Activated CD4-positive, alpha-beta T cell treated with anti-CD3 and anti-CD28 coated beads for 36 hours (primary cell): ENCODE results near the gene MAGI1. TPM values are rescaled to one million over a fixed set of nuclear protein-coding genes. Genes with fewer than 3 reads are reported as not detected.

Experiments
- ATAC-seq: fragments of 200-7000 bp; cut with Tn5 transposase; one replicate; pipeline ENCODE4 v1.10.0; 2021; ENCODE audit warnings: mild to moderate bottlenecking, moderate library complexity
- CTCF ChIA-PET: fragments of 350-600 bp; sonication (Branson Sonifier 250); formaldehyde crosslinking; loops from one replicate; lab custom pipeline; 2021; ENCODE audit warnings: antibody characterized with exemption; lab: Charles Lee
- POLR2A ChIA-PET: fragments of 350-600 bp; sonication (Branson Sonifier 250); formaldehyde crosslinking; loops from one replicate; lab custom pipeline; 2021; ENCODE audit warnings: antibody characterized with exemption, inconsistent platforms; lab: Charles Lee
- DNase-seq: peaks from one replicate; pipeline ENCODE4 v3.0.0-alpha.2; 2020
- H3K27ac Mint-ChIP-seq: one replicate; pipeline ENCODE4 v1.8.0; 2021; ENCODE audit warnings: mixed read lengths
- H3K27me3 Mint-ChIP-seq: one replicate; pipeline ENCODE4 v1.8.0; 2021; ENCODE audit warnings: mixed read lengths
- H3K36me3 Mint-ChIP-seq: one replicate; pipeline ENCODE4 v1.8.0; 2021; ENCODE audit warnings: low read depth, mixed read lengths
- H3K4me1 Mint-ChIP-seq: one replicate; pipeline ENCODE4 v1.8.0; 2021; ENCODE audit warnings: mixed read lengths
- H3K4me3 Mint-ChIP-seq: one replicate; pipeline ENCODE4 v1.8.0; 2021; ENCODE audit warnings: mild to moderate bottlenecking, moderate library complexity, mixed read lengths
- H3K9me3 Mint-ChIP-seq: one replicate; pipeline ENCODE4 v1.8.0; 2021; ENCODE audit warnings: low read depth, mixed read lengths
- intact Hi-C, 2 experiments: fragments of 100-400 bp; cut with DNase I in 1 of 2; cut with micrococcal nuclease in 1 of 2; formaldehyde crosslinking; loops; one replicate each; pipeline versions ENCODE4 v1.14.2 to v1.15.1; 2022 to 2024; cut with DNase I, micrococcal nuclease
- total RNA-seq, 2 experiments: library from RNA; stranded (reverse); gene quantifications; one replicate each; pipeline ENCODE4 v1.2.3, GENCODE V29; 2021

Gene MAGI1
- total RNA-seq, 2 experiments from 2014 or later = 0.09 to 0.18 TPM

GRCh38 chr3:65449841-65450428, 588.8 kb downstream of the MAGI1 start:
- Mint-ChIP-seq H3K27ac (no peak overlapping the region), H3K36me3 (no peaks in the 10 kb centered on the region), H3K4me3 (no peak overlapping the region), H3K9me3 (peaks cover 2% of the 10 kb centered on the region), H3K4me1 (no peaks in the 10 kb centered on the region), H3K27me3 (no peaks in the 10 kb centered on the region)
- intact Hi-C loops = no loop called here
- ATAC-seq = no peak
- ChIA-PET POLR2A (no interaction called here), CTCF (no interaction called here)
- DNase-seq = no peak

GRCh38 chr3:65448120-65448519, 590.6 kb downstream of the MAGI1 start:
- Mint-ChIP-seq H3K36me3 (no peaks in the 10 kb centered on the region), H3K27ac (no peak overlapping the region), H3K27me3 (no peaks in the 10 kb centered on the region), H3K4me1 (no peaks in the 10 kb centered on the region), H3K4me3 (no peak overlapping the region), H3K9me3 (no peaks in the 10 kb centered on the region)
- POLR2A ChIA-PET = no interaction called here
- CTCF ChIA-PET = no interaction called here
- DNase-seq (no peak), ATAC-seq (no peak)
- intact Hi-C loops = no loop called here

GRCh38 chr3:65445573-65446169, 593.0 kb downstream of the MAGI1 start:
- Mint-ChIP-seq H3K36me3 (no peaks in the 10 kb centered on the region), H3K9me3 (no peaks in the 10 kb centered on the region), H3K4me1 (no peaks in the 10 kb centered on the region), H3K27me3 (no peaks in the 10 kb centered on the region), H3K4me3 (no peak overlapping the region), H3K27ac (no peak overlapping the region)
- CTCF ChIA-PET = no interaction called here
- intact Hi-C loops = no loop called here
- ATAC-seq = no peak
- no peak for DNase-seq
- POLR2A ChIA-PET = no interaction called here

GRCh38 chr3:65444447-65444815, 594.3 kb downstream of the MAGI1 start:
- Mint-ChIP-seq H3K9me3 (no peaks in the 10 kb centered on the region), H3K4me1 (no peaks in the 10 kb centered on the region), H3K27ac (no peak overlapping the region), H3K36me3 (no peaks in the 10 kb centered on the region), H3K4me3 (no peak overlapping the region), H3K27me3 (no peaks in the 10 kb centered on the region)
- DNase-seq = no peak
- ATAC-seq = no peak
- CTCF ChIA-PET = no interaction called here
- POLR2A ChIA-PET = no interaction called here
- intact Hi-C loops = no loop called here

- Mint-ChIP-seq H3K27me3 (no peaks in the 10 kb centered on the region), H3K4me3 (no peak overlapping the region)
These were observed 594.8 kb downstream of the MAGI1 start for GRCh38 chr3:65443739-65444446.

GRCh38 chr3:65439641-65440284, 599.0 kb downstream of the MAGI1 start:
- ChIA-PET POLR2A (no interaction called here), CTCF (no interaction called here)
- Mint-ChIP-seq H3K9me3 (no peaks in the 10 kb centered on the region), H3K27ac (no peak overlapping the region), H3K36me3 (no peaks in the 10 kb centered on the region), H3K27me3 (peaks cover 1% of the 10 kb centered on the region), H3K4me3 (no peak overlapping the region), H3K4me1 (no peaks in the 10 kb centered on the region)
- ATAC-seq (no peak), DNase-seq (peak; percentile 5)
- intact Hi-C loops = no loop called here

More at GRCh38 chr3:65443739-65444446, 594.8 kb downstream of the MAGI1 start:
- no peak for ATAC-seq
- intact Hi-C loops = no loop called here
- H3K9me3 Mint-ChIP-seq = no peaks in the 10 kb centered on the region
- DNase-seq = no peak
- H3K27ac Mint-ChIP-seq = no peak overlapping the region
- H3K4me1 Mint-ChIP-seq = no peaks in the 10 kb centered on the region
- H3K36me3 Mint-ChIP-seq = no peaks in the 10 kb centered on the region
- POLR2A ChIA-PET = no interaction called here
- CTCF ChIA-PET = no interaction called here

GRCh38 chr3:65438612-65439011, 600.1 kb downstream of the MAGI1 start:
- H3K27me3 Mint-ChIP-seq = peaks cover 1% of the 10 kb centered on the region
- no peaks in the 10 kb centered on the region for H3K36me3 Mint-ChIP-seq
- DNase-seq (no peak), ATAC-seq (no peak)
- H3K27ac Mint-ChIP-seq = no peak overlapping the region
- intact Hi-C loops = no loop called here
- no peak overlapping the region for H3K4me3 Mint-ChIP-seq
- no peaks in the 10 kb centered on the region for H3K9me3 Mint-ChIP-seq
- H3K4me1 Mint-ChIP-seq = no peaks in the 10 kb centered on the region
- ChIA-PET CTCF (interaction anchor here (0.7 kb wide), 1 partner anchor 908 kb away, joined by 4 read pairs; no protein-coding TSS in a partner anchor), POLR2A (no interaction called here)

GRCh38 chr3:65438096-65438495, 600.6 kb downstream of the MAGI1 start:
- DNase-seq = no peak
- Mint-ChIP-seq H3K27ac (no peak overlapping the region), H3K27me3 (peaks cover 1% of the 10 kb centered on the region), H3K36me3 (no peaks in the 10 kb centered on the region), H3K9me3 (no peaks in the 10 kb centered on the region), H3K4me1 (no peaks in the 10 kb centered on the region), H3K4me3 (no peak overlapping the region)
- ChIA-PET POLR2A (no interaction called here), CTCF (no interaction called here)
- intact Hi-C loops = no loop called here
- no peak for ATAC-seq

- Mint-ChIP-seq H3K27me3 (peaks cover 1% of the 10 kb centered on the region), H3K36me3 (no peaks in the 10 kb centered on the region), H3K27ac (no peak overlapping the region), H3K9me3 (no peaks in the 10 kb centered on the region), H3K4me1 (no peaks in the 10 kb centered on the region), H3K4me3 (no peak overlapping the region)
- CTCF ChIA-PET = no interaction called here
- intact Hi-C loops = no loop called here
- DNase-seq = no peak
- ATAC-seq = no peak
- POLR2A ChIA-PET = no interaction called here
These were observed 602.1 kb downstream of the MAGI1 start for GRCh38 chr3:65436580-65436979.

GRCh38 chr3:65433480-65433879, 605.2 kb downstream of the MAGI1 start:
- Mint-ChIP-seq H3K9me3 (no peaks in the 10 kb centered on the region), H3K36me3 (no peaks in the 10 kb centered on the region), H3K4me1 (no peaks in the 10 kb centered on the region), H3K4me3 (no peak overlapping the region), H3K27me3 (peaks cover 1% of the 10 kb centered on the region), H3K27ac (no peak overlapping the region)
- intact Hi-C loops = no loop called here
- ATAC-seq = no peak
- no peak for DNase-seq
- CTCF ChIA-PET = interaction anchor here (0.6 kb wide), 1 partner anchor 196 kb away, joined by 5 read pairs; no protein-coding TSS in a partner anchor
- POLR2A ChIA-PET = interaction anchor here (0.7 kb wide), 1 partner anchor 8 kb away, joined by 3 read pairs; no protein-coding TSS in a partner anchor

- no peaks in the 10 kb centered on the region for H3K9me3 Mint-ChIP-seq
- intact Hi-C loops = no loop called here
- ATAC-seq (no peak), DNase-seq (no peak)
- H3K4me3 Mint-ChIP-seq = no peak overlapping the region
- no peak overlapping the region for H3K27ac Mint-ChIP-seq
- H3K4me1 Mint-ChIP-seq = no peaks in the 10 kb centered on the region
- no peaks in the 10 kb centered on the region for H3K27me3 Mint-ChIP-seq
- POLR2A ChIA-PET = no interaction called here
- no peaks in the 10 kb centered on the region for H3K36me3 Mint-ChIP-seq
- CTCF ChIA-PET = no interaction called here
These were observed 606.2 kb downstream of the MAGI1 start for GRCh38 chr3:65432388-65433003.
